Liver (tissue), 9 donors: Measurements from ENCODE around the gene SCIN. TPM values are rescaled to one million over a fixed set of nuclear protein-coding genes. Genes with fewer than 3 reads are reported as not detected.
"Not testable (repeated sequence)": the region's sequence is repeated elsewhere in the genome, so short reads cannot be mapped to it uniquely, and the experiment has no call there.

Source experiments
- DNase-seq: peaks from one replicate; pipeline ENCODE4 v3.0.0-alpha.2; 2017; ENCODE audit warnings: low spot score
- H3K27ac ChIP-seq, 2 donors: one replicate each; pipeline ENCODE4 v1.7.0; 2013; ENCODE audit warnings: inconsistent platforms in 2 of 2, low read length in 2 of 2, control low read depth in 1 of 2, low read depth in 1 of 2, mild to moderate bottlenecking in 1 of 2
- H3K27me3 ChIP-seq, 4 donors: one replicate each; pipeline versions ENCODE4 v1.6.1 to v1.7.0; 2013; ENCODE audit warnings: low read length in 3 of 4, inconsistent platforms in 1 of 4, mild to moderate bottlenecking in 1 of 4, moderate library complexity in 1 of 4; ENCODE audit not compliant: control insufficient read depth in 4 of 4, insufficient read depth in 4 of 4
- H3K36me3 ChIP-seq, 4 donors: one replicate each; pipeline versions ENCODE4 v1.6.1 to v1.7.0; 2013; ENCODE audit warnings: low read length in 3 of 4, mild to moderate bottlenecking in 3 of 4, low read depth in 1 of 4, moderate library complexity in 1 of 4; ENCODE audit not compliant: control insufficient read depth in 4 of 4, insufficient read depth in 3 of 4
- H3K4me1 ChIP-seq, 4 donors: one replicate each; pipeline versions ENCODE4 v1.6.1 to v1.7.0; 2013; ENCODE audit warnings: low read length in 3 of 4, mild to moderate bottlenecking in 3 of 4, moderate library complexity in 1 of 4; ENCODE audit not compliant: control insufficient read depth in 4 of 4, insufficient read depth in 4 of 4
- H3K4me3 ChIP-seq, 3 donors: one replicate each; pipeline versions ENCODE4 v1.6.1 to v1.7.0; 2013; ENCODE audit warnings: low read length in 3 of 3, control low read depth in 1 of 3, low read depth in 1 of 3, mild to moderate bottlenecking in 1 of 3
- H3K9ac ChIP-seq, 2 donors: one replicate each; pipeline ENCODE4 v1.7.0; 2013; ENCODE audit warnings: low read length in 2 of 2, mild to moderate bottlenecking in 2 of 2, moderate library complexity in 2 of 2, control low read depth in 1 of 2, low read depth in 1 of 2
- H3K9me3 ChIP-seq, 4 donors: one replicate each; pipeline versions ENCODE4 v1.6.1 to v1.7.0; 2013; ENCODE audit warnings: low read length in 3 of 4; ENCODE audit not compliant: control insufficient read depth in 4 of 4
- EGR1 ChIP-seq, 2 donors: IDR thresholded peaks; 2 replicates each; pipeline ENCODE4 v1.6.1; 2016 to 2018; ENCODE audit warnings: antibody characterized with exemption in 2 of 2, low read depth in 2 of 2
- FOXA1 ChIP-seq: IDR thresholded peaks from 2 replicates; pipeline ENCODE4 v1.6.1; 2016; ENCODE audit warnings: antibody characterized with exemption
- GABPA ChIP-seq, 2 donors: IDR thresholded peaks in 1 of 2; conservative IDR thresholded peaks in 1 of 2; 2 replicates each; pipeline ENCODE4 v1.6.1; 2016; ENCODE audit warnings: antibody characterized with exemption in 2 of 2, mild to moderate bottlenecking in 1 of 2, moderate library complexity in 1 of 2
- HNF4A ChIP-seq, 2 donors: conservative IDR thresholded peaks; 2 replicates each; pipeline ENCODE4 v1.6.1; 2016; ENCODE audit warnings: antibody characterized with exemption in 2 of 2, mild to moderate bottlenecking in 2 of 2
- JUND ChIP-seq, 2 donors: IDR thresholded peaks; 2 replicates each; pipeline ENCODE4 v1.6.1; 2016; ENCODE audit warnings: antibody characterized with exemption in 2 of 2
- RAD21 ChIP-seq, 2 donors: IDR thresholded peaks; 2 replicates each; pipeline ENCODE4 v1.6.1; 2016; ENCODE audit warnings: antibody characterized with exemption in 2 of 2, mild to moderate bottlenecking in 2 of 2
- SP1 ChIP-seq: IDR thresholded peaks from 2 replicates; pipeline ENCODE4 v1.6.1; 2018; ENCODE audit warnings: antibody characterized with exemption, mild to moderate bottlenecking
- YY1 ChIP-seq: IDR thresholded peaks from 2 replicates; pipeline ENCODE4 v1.6.1; 2016; ENCODE audit warnings: antibody characterized with exemption, mild to moderate bottlenecking
- WGBS: extraction: QIAGEN DNeasy Blood & Tissue Kit; methylation state at CpG from one replicate; pipeline ENCODE4 v1.1.7; 2013; 5-methylcytosine and 5-hydroxymethylcytosine counted together
- polyA plus RNA-seq, 2 donors: library from polyadenylated mRNA; stranded (reverse) in 1 of 2; unstranded in 1 of 2; fragments of 200-250 nt in 1 of 2; fragments of >200 nt in 1 of 2; fragmentation: Nextera tagmentation in 1 of 2; extraction: Ambion mirVana in 1 of 2; gene quantifications; one replicate each; pipeline versions ENCODE4 v1.2.1 to v1.2.3, GENCODE V29; 2013 to 2015
- total RNA-seq, 2 donors: library from RNA; depleted of rRNA; stranded (reverse); fragments of >200 nt; gene quantifications; one replicate each; pipeline ENCODE4 v1.2.3, GENCODE V29; 2014
- TF ChIP-seq, protein P1 (sequence below): IDR thresholded peaks from 2 replicates; pipeline ENCODE4 v1.6.1; 2016; ENCODE audit warnings: antibody characterized with exemption, mild to moderate bottlenecking
- TF ChIP-seq, protein P2 (sequence below): IDR thresholded peaks from 2 replicates; pipeline ENCODE4 v1.6.1; 2016; ENCODE audit warnings: antibody characterized with exemption
- TF ChIP-seq, protein P3 (sequence below): IDR thresholded peaks from 2 replicates; pipeline ENCODE4 v1.6.1; 2016; ENCODE audit warnings: antibody characterized with exemption
- TF ChIP-seq, protein P4 (sequence below): fragments of 150-350 bp; IDR thresholded peaks from 2 replicates; pipeline ENCODE4 v1.5.1; 2017; ENCODE audit warnings: improper control_type of control experiment, low read depth, low read length; ENCODE audit not compliant: missing input control
- donor health status: healthy.
- donor health status: healthy.
- donor health status: healthy.
- donor health status: healthy.
- donor health status: healthy.

The SCIN gene
- total and polyA plus RNA-seq, 4 donors = 0.05 to 0.23 TPM; not detected in 2

DNA sequence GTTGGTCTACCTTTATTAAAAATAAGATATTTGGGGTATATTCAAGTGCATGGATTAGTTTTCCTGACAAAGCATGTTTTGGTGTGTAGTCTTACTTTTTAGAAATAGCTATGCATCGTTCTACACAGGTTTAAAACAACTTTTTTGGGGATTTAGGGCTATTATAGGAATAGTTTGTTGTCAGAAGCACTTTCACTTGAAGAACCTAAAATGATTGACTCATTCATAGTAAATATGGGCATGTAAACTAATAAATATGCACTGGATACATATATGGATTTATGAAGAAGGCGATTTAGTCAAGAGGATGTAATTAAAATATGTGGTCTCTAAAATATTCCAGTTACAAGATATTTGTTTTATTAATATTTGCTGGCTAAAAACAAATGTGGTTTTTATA, 118.9 kb downstream of the SCIN start (continued):
- TF ChIP-seq HNF4A (conservative IDR thresholded peaks at IDR 0.05) = no peak

DNA sequence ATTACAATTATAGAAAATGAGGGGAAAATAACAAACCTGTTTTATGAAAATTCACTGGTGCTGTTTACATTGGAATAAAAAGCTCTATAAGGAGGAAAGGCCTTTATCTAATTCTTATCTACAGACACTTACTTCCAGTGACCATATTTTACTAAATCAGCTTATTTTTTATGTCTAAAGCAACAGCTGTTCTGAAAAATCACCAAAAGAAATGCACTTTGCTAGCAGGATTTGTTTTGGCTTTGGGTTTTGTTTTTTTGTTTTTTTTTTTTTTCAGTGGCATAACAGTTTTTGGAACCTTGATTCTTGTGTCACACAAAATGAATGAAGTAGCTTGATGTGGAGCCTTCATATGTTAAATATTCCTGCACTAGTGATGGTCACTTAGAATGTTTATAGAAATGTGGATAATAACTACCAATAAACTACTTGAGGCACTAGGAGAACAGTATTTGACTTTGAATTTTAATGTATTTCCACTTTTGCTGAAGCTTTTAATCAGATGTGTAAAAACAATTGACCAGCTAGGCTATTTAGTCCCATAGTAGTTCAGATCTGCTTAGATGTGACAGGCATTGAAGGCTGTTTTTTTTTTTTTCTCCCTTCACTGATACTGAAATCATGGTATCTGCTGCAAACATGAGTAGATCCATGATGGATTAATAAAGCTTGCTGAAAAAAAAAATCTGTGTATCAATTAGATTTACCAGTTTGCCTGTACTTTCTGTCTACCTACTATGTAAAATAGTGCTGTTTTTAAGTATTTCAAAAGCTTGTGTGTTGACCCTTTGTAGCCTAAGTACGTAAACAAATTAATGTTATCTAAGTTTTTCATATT, 119.7 kb downstream of the SCIN start:
- no peaks in the 10 kb centered on the region for H3K27me3 ChIP-seq
- H3K36me3 ChIP-seq = no peaks in the 10 kb centered on the region
- TF ChIP-seq, protein P1, sequence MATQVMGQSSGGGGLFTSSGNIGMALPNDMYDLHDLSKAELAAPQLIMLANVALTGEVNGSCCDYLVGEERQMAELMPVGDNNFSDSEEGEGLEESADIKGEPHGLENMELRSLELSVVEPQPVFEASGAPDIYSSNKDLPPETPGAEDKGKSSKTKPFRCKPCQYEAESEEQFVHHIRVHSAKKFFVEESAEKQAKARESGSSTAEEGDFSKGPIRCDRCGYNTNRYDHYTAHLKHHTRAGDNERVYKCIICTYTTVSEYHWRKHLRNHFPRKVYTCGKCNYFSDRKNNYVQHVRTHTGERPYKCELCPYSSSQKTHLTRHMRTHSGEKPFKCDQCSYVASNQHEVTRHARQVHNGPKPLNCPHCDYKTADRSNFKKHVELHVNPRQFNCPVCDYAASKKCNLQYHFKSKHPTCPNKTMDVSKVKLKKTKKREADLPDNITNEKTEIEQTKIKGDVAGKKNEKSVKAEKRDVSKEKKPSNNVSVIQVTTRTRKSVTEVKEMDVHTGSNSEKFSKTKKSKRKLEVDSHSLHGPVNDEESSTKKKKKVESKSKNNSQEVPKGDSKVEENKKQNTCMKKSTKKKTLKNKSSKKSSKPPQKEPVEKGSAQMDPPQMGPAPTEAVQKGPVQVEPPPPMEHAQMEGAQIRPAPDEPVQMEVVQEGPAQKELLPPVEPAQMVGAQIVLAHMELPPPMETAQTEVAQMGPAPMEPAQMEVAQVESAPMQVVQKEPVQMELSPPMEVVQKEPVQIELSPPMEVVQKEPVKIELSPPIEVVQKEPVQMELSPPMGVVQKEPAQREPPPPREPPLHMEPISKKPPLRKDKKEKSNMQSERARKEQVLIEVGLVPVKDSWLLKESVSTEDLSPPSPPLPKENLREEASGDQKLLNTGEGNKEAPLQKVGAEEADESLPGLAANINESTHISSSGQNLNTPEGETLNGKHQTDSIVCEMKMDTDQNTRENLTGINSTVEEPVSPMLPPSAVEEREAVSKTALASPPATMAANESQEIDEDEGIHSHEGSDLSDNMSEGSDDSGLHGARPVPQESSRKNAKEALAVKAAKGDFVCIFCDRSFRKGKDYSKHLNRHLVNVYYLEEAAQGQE = no peak
- TF ChIP-seq, protein P2, sequence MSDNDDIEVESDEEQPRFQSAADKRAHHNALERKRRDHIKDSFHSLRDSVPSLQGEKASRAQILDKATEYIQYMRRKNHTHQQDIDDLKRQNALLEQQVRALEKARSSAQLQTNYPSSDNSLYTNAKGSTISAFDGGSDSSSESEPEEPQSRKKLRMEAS = no peak
- no peak for TF ChIP-seq SP1
- TF ChIP-seq EGR1 (IDR thresholded peaks at IDR 0.05; ENCODE audit: low read depth in 2 of 2) = no peak
- DNase-seq = no peak
- no peaks in the 10 kb centered on the region for H3K9me3 ChIP-seq
- no peak overlapping the region for H3K4me3 ChIP-seq
- peaks cover 0 to 17% (median 1%) of the 10 kb centered on the region in 4 donors for H3K4me1 ChIP-seq
- no peak overlapping the region for H3K9ac ChIP-seq
- 90% methylated on average over 1 of the region's 1 CpG for WGBS
- H3K27ac ChIP-seq = no peak overlapping the region

DNA sequence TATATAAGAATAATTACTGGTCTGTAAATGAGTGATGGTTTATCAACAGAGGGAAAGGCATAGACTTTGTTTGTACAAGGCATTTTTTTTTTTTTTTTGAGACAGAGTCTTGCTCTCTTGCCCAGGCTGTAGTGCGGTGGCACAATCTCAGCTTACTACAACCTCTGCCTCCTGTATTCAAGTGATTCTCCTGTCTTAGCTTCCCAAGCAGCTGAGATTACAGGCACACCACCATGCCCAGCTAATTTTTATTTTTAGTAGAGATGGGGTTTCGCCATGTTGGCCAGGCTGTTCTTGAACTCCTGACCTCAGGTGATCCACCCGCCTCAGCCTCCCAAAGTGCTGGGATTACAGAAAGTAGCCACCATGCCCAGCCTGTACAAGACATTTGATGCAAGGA, 120.9 kb downstream of the SCIN start:
- H3K27ac ChIP-seq, DNase-seq, H3K9me3 ChIP-seq, H3K36me3 ChIP-seq, H3K9ac ChIP-seq, H3K27me3 ChIP-seq, H3K4me3 ChIP-seq: not testable (repeated sequence)
- 97% methylated on average over 3 of the region's 3 CpGs for WGBS
- H3K4me1 ChIP-seq = peaks cover 0 to 14% (median 1%) of the 10 kb centered on the region in 4 donors

DNA sequence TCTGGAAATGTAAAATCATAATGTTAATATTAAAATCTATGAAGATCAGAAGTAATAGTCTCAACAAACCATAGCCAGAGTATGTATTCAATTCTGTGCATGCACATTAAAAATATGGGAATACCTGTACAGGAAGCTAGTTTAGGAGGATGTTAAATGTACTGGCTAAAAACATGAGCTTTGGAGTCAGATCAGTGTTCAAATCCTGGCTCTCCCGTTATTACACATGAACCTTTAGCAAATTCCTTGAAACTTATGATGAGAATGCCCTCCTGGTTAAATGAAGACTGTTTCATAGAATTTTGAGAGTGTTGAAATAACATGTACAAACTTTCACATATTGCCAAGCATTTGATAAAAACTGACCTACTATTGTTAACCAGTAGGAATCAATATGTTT, 121.5 kb downstream of the SCIN start:
- no peak overlapping the region for H3K27ac ChIP-seq
- WGBS = 72% methylated on average over 1 of the region's 1 CpG
- H3K27me3 ChIP-seq = no peaks in the 10 kb centered on the region
- peaks cover 0 to 14% (median 1%) of the 10 kb centered on the region in 4 donors for H3K4me1 ChIP-seq
- H3K36me3 ChIP-seq = no peaks in the 10 kb centered on the region
- no peaks in the 10 kb centered on the region for H3K9me3 ChIP-seq
- H3K4me3 ChIP-seq = no peak overlapping the region
- no peak for DNase-seq
- H3K9ac ChIP-seq = no peak overlapping the region
- TF ChIP-seq YY1 (no peak), FOXA1 (no peak), JUND (IDR thresholded peaks at IDR 0.05) (no peak), HNF4A (conservative IDR thresholded peaks at IDR 0.05) (no peak), GABPA (IDR thresholded peaks at IDR 0.05 in 1 of 2, conservative IDR thresholded peaks at IDR 0.05 in 1 of 2) (no peak), RAD21 (IDR thresholded peaks at IDR 0.05) (no peak)
- TF ChIP-seq, protein P3, sequence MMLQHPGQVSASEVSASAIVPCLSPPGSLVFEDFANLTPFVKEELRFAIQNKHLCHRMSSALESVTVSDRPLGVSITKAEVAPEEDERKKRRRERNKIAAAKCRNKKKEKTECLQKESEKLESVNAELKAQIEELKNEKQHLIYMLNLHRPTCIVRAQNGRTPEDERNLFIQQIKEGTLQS = no peak
- TF ChIP-seq, protein P4, sequence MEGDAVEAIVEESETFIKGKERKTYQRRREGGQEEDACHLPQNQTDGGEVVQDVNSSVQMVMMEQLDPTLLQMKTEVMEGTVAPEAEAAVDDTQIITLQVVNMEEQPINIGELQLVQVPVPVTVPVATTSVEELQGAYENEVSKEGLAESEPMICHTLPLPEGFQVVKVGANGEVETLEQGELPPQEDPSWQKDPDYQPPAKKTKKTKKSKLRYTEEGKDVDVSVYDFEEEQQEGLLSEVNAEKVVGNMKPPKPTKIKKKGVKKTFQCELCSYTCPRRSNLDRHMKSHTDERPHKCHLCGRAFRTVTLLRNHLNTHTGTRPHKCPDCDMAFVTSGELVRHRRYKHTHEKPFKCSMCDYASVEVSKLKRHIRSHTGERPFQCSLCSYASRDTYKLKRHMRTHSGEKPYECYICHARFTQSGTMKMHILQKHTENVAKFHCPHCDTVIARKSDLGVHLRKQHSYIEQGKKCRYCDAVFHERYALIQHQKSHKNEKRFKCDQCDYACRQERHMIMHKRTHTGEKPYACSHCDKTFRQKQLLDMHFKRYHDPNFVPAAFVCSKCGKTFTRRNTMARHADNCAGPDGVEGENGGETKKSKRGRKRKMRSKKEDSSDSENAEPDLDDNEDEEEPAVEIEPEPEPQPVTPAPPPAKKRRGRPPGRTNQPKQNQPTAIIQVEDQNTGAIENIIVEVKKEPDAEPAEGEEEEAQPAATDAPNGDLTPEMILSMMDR = no peak
- TF ChIP-seq, protein P1 = no peak
